NCI-H82 treated with DMSO at 0.1 percent for 48 hours (cell line): ENCODE data around the gene NGFR.

Source experiments
- DNase-seq: peaks from one replicate; lab custom pipeline; 2025; ENCODE audit not compliant: unreplicated experiment; lab: John Stamatoyannopoulos, UW

The NGFR gene

GRCh38 chr17:49557312-49558024 lies 62.4 kb downstream of the NGFR start:
- DNase-seq: peak; percentile 34
